ENCODE results near the gene ZC3H10. TPM values are rescaled to one million over a fixed set of nuclear protein-coding genes. Genes with fewer than 3 reads are reported as not detected.
"Not testable (repeated sequence)": the region's sequence is repeated elsewhere in the genome, so short reads cannot be mapped to it uniquely, and the experiment has no call there.

The ZC3H10 gene
- total RNA-seq, 5 donors from 2014 or later (not counting 1 experiment from before 2014, with no cell fraction given) = 8.4 to 15.1 (median 11.4) TPM

DNA sequence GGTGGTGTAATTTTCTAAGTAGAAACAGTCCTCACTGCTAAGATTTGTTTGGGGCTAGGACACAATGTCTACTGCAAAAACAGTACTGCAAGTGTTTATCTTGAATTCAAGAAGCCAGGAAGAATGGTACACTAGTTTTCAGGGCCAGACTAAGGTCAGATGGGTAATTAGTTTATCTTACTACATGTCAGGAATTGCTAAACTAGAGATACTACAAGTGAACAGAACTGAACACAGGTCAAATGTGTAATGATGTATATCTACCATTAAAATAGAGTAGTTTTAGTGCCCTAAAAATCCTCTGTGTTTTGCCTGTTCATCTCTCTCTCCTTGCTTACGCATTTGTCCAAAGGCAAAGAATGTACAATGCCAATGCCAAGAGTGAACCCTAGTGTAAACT lies 4.0 kb upstream of the ZC3H10 start:
- peak overlapping the region in 1 of 3 donors; percentile 37 for H3K4me3 Mint-ChIP-seq
- H3K27ac Mint-ChIP-seq = peak overlapping the region in 1 of 2 donors; percentile 14
- POLR2A ChIA-PET = no interaction called here
- no peaks in the 10 kb centered on the region for H3K9me3 Mint-ChIP-seq
- no CpG with 5 or more reads among the region's 1 CpG for WGBS (ENCODE audit: insufficient coverage)
- Histone ChIP-seq H3K27me3 (replicated peaks in 1 of 2; ENCODE audit: control insufficient read depth in 2 of 2, extremely low read depth in 1 of 2, insufficient read depth in 2 of 2, low read length in 1 of 2) (no peaks in the 10 kb centered on the region), H3K9me3 (no peaks in the 10 kb centered on the region), H3K36me3 (ENCODE audit: control insufficient read depth in 2 of 2, extremely low read depth in 1 of 2, insufficient read depth in 1 of 2, low read length in 1 of 2) (peaks cover 0 to 50% of the 10 kb centered on the region in 2 donors), H3K4me1 (ENCODE audit: control insufficient read depth in 1 of 2, extremely low read depth in 1 of 2, insufficient read depth in 2 of 2, low read length in 2 of 2) (peaks cover 9 to 24% of the 10 kb centered on the region in 2 experiments), H3K4me3 (ENCODE audit: control insufficient read depth in 1 of 2, extremely low read depth in 1 of 2, low read length in 1 of 2) (no peak overlapping the region), H3K27ac (ENCODE audit: low read length) (no peak overlapping the region)
- CTCF ChIA-PET = no interaction called here
- H3K4me1 Mint-ChIP-seq = peaks cover 24 to 32% (median 25%) of the 10 kb centered on the region in 3 donors
- H3K36me3 Mint-ChIP-seq = peaks cover 47% of the 10 kb centered on the region
- ATAC-seq (replicated peaks in 1 of 4) = no peak
- H3K27me3 Mint-ChIP-seq = no peaks in the 10 kb centered on the region
- no peak for DNase-seq

DNA sequence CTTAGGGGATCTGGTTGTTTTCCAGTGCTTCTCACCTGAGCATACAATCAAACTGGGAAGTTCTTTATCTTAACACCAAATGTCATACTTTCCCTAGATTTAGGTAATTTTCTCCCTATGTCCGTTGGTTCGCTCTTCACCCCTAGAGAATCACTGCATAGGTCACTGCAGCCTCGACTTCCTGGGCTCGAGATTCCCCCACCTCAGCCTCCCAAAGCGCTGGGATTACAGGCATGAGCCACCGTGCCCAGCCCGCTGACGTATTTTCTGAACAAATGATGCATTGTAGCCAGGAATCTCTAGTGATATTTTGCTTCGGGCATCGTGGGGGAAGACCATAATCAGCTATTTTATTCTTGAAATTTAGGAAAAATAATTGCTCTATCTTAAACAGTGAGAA lies 2.7 kb upstream of the ZC3H10 start:
- Histone ChIP-seq H3K36me3 (ENCODE audit: control insufficient read depth in 2 of 2, extremely low read depth in 1 of 2, insufficient read depth in 1 of 2, low read length in 1 of 2) (peaks cover 0 to 41% of the 10 kb centered on the region in 2 donors), H3K27me3 (replicated peaks in 1 of 2; ENCODE audit: control insufficient read depth in 2 of 2, extremely low read depth in 1 of 2, insufficient read depth in 2 of 2, low read length in 1 of 2) (no peaks in the 10 kb centered on the region), H3K4me1 (ENCODE audit: control insufficient read depth in 1 of 2, extremely low read depth in 1 of 2, insufficient read depth in 2 of 2, low read length in 2 of 2) (peaks cover 11 to 29% of the 10 kb centered on the region in 2 experiments), H3K27ac (ENCODE audit: low read length) (peak overlapping the region; percentile 92), H3K9me3 (no peaks in the 10 kb centered on the region), H3K4me3 (ENCODE audit: control insufficient read depth in 1 of 2, extremely low read depth in 1 of 2, low read length in 1 of 2) (peak overlapping the region in 1 of 2 donors; percentile 75)
- WGBS (ENCODE audit: insufficient coverage) = 72% methylated on average over 4 of the region's 10 CpGs
- H3K9me3 Mint-ChIP-seq = no peaks in the 10 kb centered on the region
- H3K4me3 Mint-ChIP-seq = peak overlapping the region; percentile 94 to 99 (median 94)
- DNase-seq = no peak
- peak overlapping the region; percentile 97 to 98 for H3K27ac Mint-ChIP-seq
- H3K36me3 Mint-ChIP-seq = peaks cover 38% of the 10 kb centered on the region
- H3K27me3 Mint-ChIP-seq = no peaks in the 10 kb centered on the region
- ATAC-seq (replicated peaks in 1 of 4) = no peak
- peaks cover 34 to 39% (median 35%) of the 10 kb centered on the region in 3 donors for H3K4me1 Mint-ChIP-seq
- CTCF ChIA-PET = no interaction called here
- POLR2A ChIA-PET = interaction anchor here in 1 of 2 donors (0.6 kb wide), 1 partner anchor 512 kb away, joined by 6 read pairs; no protein-coding TSS in a partner anchor

DNA sequence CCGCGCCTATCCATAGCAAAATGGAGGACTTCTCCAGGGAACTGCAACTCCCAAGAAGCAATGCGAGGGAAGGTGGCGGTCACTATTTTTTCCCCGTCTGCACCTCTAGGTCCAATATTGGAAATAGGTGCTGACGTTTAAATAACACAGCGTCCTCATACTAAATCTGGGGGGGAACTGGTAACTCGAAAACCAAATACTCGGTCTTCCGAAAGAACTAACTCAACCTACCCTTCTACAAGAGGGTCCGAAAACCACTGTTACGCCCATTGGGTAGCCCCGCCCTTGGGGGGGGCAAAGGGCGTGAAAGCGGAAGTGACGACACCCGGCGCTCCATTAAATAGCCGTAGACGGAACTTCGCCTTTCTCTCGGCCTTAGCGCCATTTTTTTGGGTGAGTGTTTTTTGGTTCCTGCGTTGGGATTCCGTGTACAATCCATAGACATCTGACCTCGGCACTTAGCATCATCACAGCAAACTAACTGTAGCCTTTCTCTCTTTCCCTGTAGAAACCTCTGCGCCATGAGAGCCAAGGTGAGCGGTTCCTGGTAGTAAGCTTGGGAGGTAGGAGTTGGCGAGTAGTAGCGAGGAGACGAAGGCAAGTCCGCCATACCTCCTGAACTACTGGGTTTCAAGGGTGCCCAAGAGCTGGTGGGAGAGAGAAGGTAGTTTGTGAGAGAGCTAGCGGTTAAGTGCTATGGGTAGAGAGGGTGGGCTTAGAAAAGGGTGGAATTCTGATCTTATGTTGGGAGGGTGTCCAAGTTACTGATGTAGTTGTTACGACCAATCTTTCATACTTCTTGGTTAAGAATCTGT lies 1.6 kb upstream of the ZC3H10 start, which contains the start of gene RPL41:
Gene RPL41, plus strand, starts transcription at position 367 of the 815 bp plus-strand sequence.
- 0% methylated on average over 12 of the region's 34 CpGs for WGBS (ENCODE audit: insufficient coverage)
- no peaks in the 10 kb centered on the region for H3K27me3 Mint-ChIP-seq

DNA sequence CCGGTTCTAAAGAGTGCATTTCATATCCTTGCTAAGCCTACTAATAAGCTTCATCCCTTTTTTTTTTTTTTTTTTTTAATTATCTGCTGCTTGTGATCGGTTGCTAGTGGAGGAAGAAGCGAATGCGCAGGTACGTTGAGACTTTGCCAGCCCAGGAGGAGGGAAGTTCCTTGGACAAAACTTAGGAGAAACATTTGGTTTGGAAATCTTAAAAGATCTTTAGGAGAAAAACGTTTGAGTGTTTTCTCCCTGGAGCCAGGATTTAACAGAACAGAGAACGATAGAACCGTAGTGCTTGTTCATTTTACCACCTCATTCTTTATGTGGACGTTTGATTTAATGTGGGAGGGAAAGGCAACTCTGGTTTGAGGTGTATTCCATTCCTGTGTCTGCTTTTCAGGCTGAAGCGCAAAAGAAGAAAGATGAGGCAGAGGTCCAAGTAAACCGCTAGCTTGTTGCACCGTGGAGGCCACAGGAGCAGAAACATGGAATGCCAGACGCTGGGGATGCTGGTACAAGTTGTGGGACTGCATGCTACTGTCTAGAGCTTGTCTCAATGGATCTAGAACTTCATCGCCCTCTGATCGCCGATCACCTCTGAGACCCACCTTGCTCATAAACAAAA lies 872 bp upstream of the ZC3H10 start:
- Histone ChIP-seq H3K4me1 (ENCODE audit: control insufficient read depth in 1 of 2, extremely low read depth in 1 of 2, insufficient read depth in 2 of 2, low read length in 2 of 2) (peaks cover 11 to 29% of the 10 kb centered on the region in 2 experiments), H3K4me3 (ENCODE audit: control insufficient read depth in 1 of 2, extremely low read depth in 1 of 2, low read length in 1 of 2) (peak overlapping the region; percentile 75 to 94), H3K27ac (ENCODE audit: low read length) (peak overlapping the region; percentile 92), H3K36me3 (ENCODE audit: control insufficient read depth in 2 of 2, extremely low read depth in 1 of 2, insufficient read depth in 1 of 2, low read length in 1 of 2) (peaks cover 7 to 39% of the 10 kb centered on the region in 2 donors)
- H3K27me3 Mint-ChIP-seq; H3K27me3 ChIP-seq (replicated peaks in 1 of 2; ENCODE audit: control insufficient read depth in 2 of 2, extremely low read depth in 1 of 2, insufficient read depth in 2 of 2, low read length in 1 of 2); ATAC-seq (replicated peaks in 1 of 4); DNase-seq; H3K9me3 Mint-ChIP-seq; H3K9me3 ChIP-seq: not testable (repeated sequence)
- H3K4me3 Mint-ChIP-seq = peak overlapping the region; percentile 94 to 99 (median 94)
- POLR2A ChIA-PET = interaction anchor here (0.6 to 3.5 kb wide), 14 partner anchors 10 to 343 kb away, joined by 3 to 33 read pairs (median 5); partner anchors contain the start of genes ESYT1 (in 1 of the 2), MYL6 (in 1 of the 2), PA2G4 (in 1 of the 2) and RAB5B (in 1 of the 2)
- peak overlapping the region; percentile 97 to 98 for H3K27ac Mint-ChIP-seq
- H3K4me1 Mint-ChIP-seq = peaks cover 34 to 39% (median 35%) of the 10 kb centered on the region in 3 donors
- peaks cover 29% of the 10 kb centered on the region for H3K36me3 Mint-ChIP-seq
- 0% methylated on average over 4 of the region's 16 CpGs for WGBS (ENCODE audit: insufficient coverage)
- CTCF ChIA-PET = interaction anchor here (0.6 to 4.4 kb wide), 12 partner anchors 10 to 332 kb away, joined by 3 to 65 read pairs (median 6); partner anchors contain the start of genes CNPY2 (in 1 of the 2), ESYT1 (in 1 of the 2), MYL6B (in 1 of the 2) and PA2G4 (in 1 of the 2)

More for the DNA sequence above, 1.6 kb upstream of the ZC3H10 start, which contains the start of gene RPL41:
- Histone ChIP-seq H3K36me3 (ENCODE audit: control insufficient read depth in 2 of 2, extremely low read depth in 1 of 2, insufficient read depth in 1 of 2, low read length in 1 of 2) (peaks cover 7 to 40% of the 10 kb centered on the region in 2 donors), H3K9me3 (no peaks in the 10 kb centered on the region), H3K27me3 (replicated peaks in 1 of 2; ENCODE audit: control insufficient read depth in 2 of 2, extremely low read depth in 1 of 2, insufficient read depth in 2 of 2, low read length in 1 of 2) (no peaks in the 10 kb centered on the region), H3K27ac (ENCODE audit: low read length) (peak within 1 kb of the TSS; percentile 92), H3K4me3 (ENCODE audit: control insufficient read depth in 1 of 2, extremely low read depth in 1 of 2, low read length in 1 of 2) (peak within 1 kb of the TSS; percentile 75 to 94), H3K4me1 (ENCODE audit: control insufficient read depth in 1 of 2, extremely low read depth in 1 of 2, insufficient read depth in 2 of 2, low read length in 2 of 2) (peaks cover 11 to 29% of the 10 kb centered on the region in 2 experiments)
- DNase-seq = peak; percentile 84 to 97 (median 92)
- peaks cover 32% of the 10 kb centered on the region for H3K36me3 Mint-ChIP-seq
- peak within 1 kb of the TSS; percentile 94 to 99 (median 94) for H3K4me3 Mint-ChIP-seq
- no peaks in the 10 kb centered on the region for H3K9me3 Mint-ChIP-seq
- ChIA-PET CTCF (interaction anchor here (0.6 to 4.0 kb wide), 8 partner anchors 11 to 333 kb away, joined by 3 to 65 read pairs (median 3); partner anchors contain the start of genes ESYT1 (in 1 of the 2), MYL6B (in 1 of the 2), PA2G4 (in 1 of the 2) and RAB5B (in 1 of the 2)), POLR2A (interaction anchor here (0.6 to 3.5 kb wide), 13 partner anchors 11 to 344 kb away, joined by 3 to 33 read pairs (median 4); partner anchors contain the start of genes ESYT1 (in 1 of the 2), MYL6 (in 1 of the 2), PA2G4 (in 1 of the 2) and RAB5B (in 1 of the 2))
- peaks cover 34 to 39% (median 35%) of the 10 kb centered on the region in 3 donors for H3K4me1 Mint-ChIP-seq
- ATAC-seq (replicated peaks in 1 of 4) = peak; percentile 56 to 65 (median 62)
- H3K27ac Mint-ChIP-seq = peak within 1 kb of the TSS; percentile 97 to 98

DNA sequence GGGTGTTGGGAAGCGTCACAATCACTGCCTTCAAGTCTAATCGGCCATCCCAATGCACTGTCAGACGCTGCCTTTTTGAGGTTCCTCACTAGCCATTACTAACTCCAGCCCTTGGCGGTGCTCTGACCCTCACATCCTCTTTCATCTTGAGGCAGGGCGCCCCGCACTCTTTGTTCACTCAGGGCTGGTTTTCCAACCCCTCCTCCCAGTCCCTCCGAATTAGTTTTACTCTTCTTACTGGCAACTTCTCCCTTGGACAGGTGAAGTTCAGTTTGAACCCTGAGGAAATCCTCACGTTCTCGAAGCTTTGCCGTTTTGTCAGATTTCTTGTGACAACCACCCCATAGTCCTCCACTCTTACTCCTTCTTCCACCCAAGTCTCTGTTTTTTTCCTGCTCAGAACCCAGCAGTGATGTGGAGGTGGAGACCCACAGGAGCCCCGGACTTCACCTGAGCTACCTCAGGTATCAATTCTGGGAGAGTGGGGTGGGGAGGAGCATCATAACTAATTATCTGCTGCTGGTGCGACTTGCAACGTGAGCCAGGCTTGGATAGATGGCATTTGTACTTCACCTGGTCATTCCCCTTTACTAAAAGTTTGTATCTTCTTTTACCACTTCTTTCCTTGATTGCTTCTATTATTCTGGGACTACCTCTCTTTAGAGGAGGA lies 757 bp downstream of the ZC3H10 start:
- H3K27ac ChIP-seq (ENCODE audit: low read length) = peak overlapping the region; percentile 86
- peaks cover 24% of the 10 kb centered on the region for H3K36me3 Mint-ChIP-seq
- H3K4me3 ChIP-seq (ENCODE audit: control insufficient read depth in 1 of 2, extremely low read depth in 1 of 2, low read length in 1 of 2) = peak overlapping the region; percentile 77 to 79
- no peaks in the 10 kb centered on the region for H3K27me3 ChIP-seq (replicated peaks in 1 of 2; ENCODE audit: control insufficient read depth in 2 of 2, extremely low read depth in 1 of 2, insufficient read depth in 2 of 2, low read length in 1 of 2)
- CTCF ChIA-PET = interaction anchor here (0.6 to 4.4 kb wide), 23 partner anchors 8 to 458 kb away, joined by 3 to 65 read pairs (median 4); partner anchors contain the start of genes SMARCC2 (in 2 of the 2), ANKRD52 (in 1 of the 2), CNPY2 (in 1 of the 2) and ESYT1 (in 1 of the 2)
- H3K9me3 Mint-ChIP-seq = no peaks in the 10 kb centered on the region
- peaks cover 7 to 23% of the 10 kb centered on the region in 2 donors for H3K36me3 ChIP-seq (ENCODE audit: control insufficient read depth in 2 of 2, extremely low read depth in 1 of 2, insufficient read depth in 1 of 2, low read length in 1 of 2)
- ATAC-seq (replicated peaks in 1 of 4) = no peak
- H3K4me3 Mint-ChIP-seq = peak overlapping the region; percentile 94 to 99 (median 94)
- no peak for DNase-seq
- WGBS (ENCODE audit: insufficient coverage) = 8% methylated on average over 8 of the region's 13 CpGs
- peak overlapping the region; percentile 94 to 97 for H3K27ac Mint-ChIP-seq
- no peaks in the 10 kb centered on the region for H3K9me3 ChIP-seq
- POLR2A ChIA-PET = interaction anchor here (0.6 to 3.5 kb wide), 9 partner anchors 9 to 220 kb away, joined by 3 to 33 read pairs (median 7); partner anchors contain the start of genes ESYT1 (in 2 of the 2), CNPY2 (in 1 of the 2), IL23A (in 1 of the 2) and RNF41 (in 1 of the 2)
- H3K4me1 ChIP-seq (ENCODE audit: control insufficient read depth in 1 of 2, extremely low read depth in 1 of 2, insufficient read depth in 2 of 2, low read length in 2 of 2) = peaks cover 11 to 29% of the 10 kb centered on the region in 2 experiments
- H3K4me1 Mint-ChIP-seq = peaks cover 37 to 43% (median 40%) of the 10 kb centered on the region in 3 donors
- no peaks in the 10 kb centered on the region for H3K27me3 Mint-ChIP-seq

Data from T-cell (primary cell).